HCT116 (cell line): Measurements from ENCODE around the gene KCNJ1.

Source experiments
- CEBPB ChIP-seq: IDR thresholded peaks from 2 replicates; pipeline ENCODE4 v1.6.1; 2012; ENCODE audit warnings: low read depth
- CTCF ChIP-seq, 3 experiments: fragments of 200-600 bp in 1 of 3; sonication (generic) in 1 of 3; IDR thresholded peaks in 2 of 3; conservative IDR thresholded peaks in 1 of 3; 2 replicates each; pipeline ENCODE4 v1.5.1; 2012 to 2017; ENCODE audit warnings: low read depth in 2 of 3, low read length in 2 of 3, antibody characterized with exemption in 1 of 3, borderline replicate concordance in 1 of 3, control low read depth in 1 of 3, mild to moderate bottlenecking in 1 of 3, mixed read lengths in 1 of 3, mixed run types in 1 of 3, moderate library complexity in 1 of 3; ENCODE audit not compliant: insufficient read depth in 1 of 3
- EGR1 ChIP-seq: IDR thresholded peaks from 2 replicates; pipeline ENCODE4 v1.6.1; 2012; ENCODE audit warnings: low read depth
- EZH2 ChIP-seq: fragments of 200-600 bp; sonication (generic); IDR thresholded peaks from 2 replicates; pipeline ENCODE4 v1.6.1; 2017; ENCODE audit warnings: antibody characterized with exemption, mixed run types
- EZH2phosphoT487 ChIP-seq: fragments of 200-600 bp; IDR thresholded peaks from 2 replicates; pipeline ENCODE4 v1.6.1; 2018; ENCODE audit warnings: antibody characterized with exemption, borderline replicate concordance
- JUND ChIP-seq: IDR thresholded peaks from 2 replicates; pipeline ENCODE4 v1.6.1; 2012
- POLR2A ChIP-seq: IDR thresholded peaks from 2 replicates; pipeline ENCODE4 v1.7.0; 2011; ENCODE audit warnings: borderline replicate concordance; ENCODE audit not compliant: insufficient read depth, insufficient read length; ENCODE audit errors: extremely low read depth
- POLR2AphosphoS5 ChIP-seq: IDR thresholded peaks from 2 replicates; pipeline ENCODE4 v1.6.1; 2011; ENCODE audit warnings: mild to moderate bottlenecking, low read depth, low read length, moderate library complexity
- SP1 ChIP-seq: IDR thresholded peaks from 2 replicates; pipeline ENCODE4 v1.6.1; 2012; ENCODE audit warnings: low read depth

GRCh38 chr11:128832121-128832497, 35.0 kb downstream of the KCNJ1 start:
- TF ChIP-seq JUND (no peak), POLR2A (no peak), CTCF (IDR thresholded peaks at IDR 0.05 in 2 of 3, conservative IDR thresholded peaks at IDR 0.05 in 1 of 3; ENCODE audit: borderline replicate concordance in 1 of 3, insufficient read depth in 1 of 3, low read depth in 2 of 3, low read length in 2 of 3) (no peak), SP1 (no peak), POLR2AphosphoS5 (no peak), CEBPB (no peak), EZH2 (no peak), EZH2phosphoT487 (no peak), EGR1 (no peak)
